K562 (cell line): ENCODE measurements around the gene ZNF451. TPM values are rescaled to one million over a fixed set of nuclear protein-coding genes. Genes with fewer than 3 reads are reported as not detected.
A peak's percentile ranks its signal among the peaks of the same experiment; 100 is the strongest.

ENCODE experiments used
- ATAC-seq: fragments of 200-7000 bp; cut with Tn5 transposase; 3 replicates; pipeline ENCODE4 v1.9.1; 2020; ENCODE audit warnings: moderate library complexity
- BruUV-seq: library from RNA; stranded (reverse); fragments of 400-500 nt; replicated peaks from 2 replicates; lab custom pipeline; 2021; lab: Mats Ljungman, UMichigan
- CTCF ChIA-PET: fragments of 300-600 bp; formaldehyde crosslinking; extraction: SDS; loops from one replicate; lab custom pipeline; 2021; ENCODE audit warnings: low intra/inter-chr PET ratio; lab: Yijun Ruan, JAX
- POLR2A ChIA-PET: fragments of 300-600, 350-650 bp; sonication (Branson Sonifier 250); formaldehyde crosslinking; extraction: SDS; loops from one replicate; lab custom pipeline; 2021; ENCODE audit warnings: antibody characterized with exemption, inconsistent platforms; lab: Yijun Ruan, JAX
- DNase-seq, 4 experiments: peaks; one replicate each; pipeline versions ENCODE4 v3.0.0 to v3.0.0-alpha.2; 2011 to 2018; ENCODE audit warnings: low spot score in 3 of 4, mixed read lengths in 3 of 4; ENCODE audit errors: extremely low read depth in 1 of 4
- FAIRE-seq: peaks from 2 replicates; lab custom pipeline; 2011; peaks lifted over from hg19 to GRCh38; lab: Jason Lieb, UNC
- H2AFZ ChIP-seq: 2 replicates; pipeline ENCODE4 v1.6.0; 2011; ENCODE audit warnings: low read depth, low read length, control low read depth, inconsistent platforms
- H3K27ac ChIP-seq: fragments of 200-600 bp; 3 replicates; pipeline ENCODE4 v1.8.0; 2011; ENCODE audit warnings: low read depth, mild to moderate bottlenecking, control low read depth, inconsistent platforms, low read length, moderate library complexity, mixed read lengths; ENCODE audit errors: extremely low read depth
- H3K27me3 ChIP-seq, 2 experiments: fragments of 300-600 bp in 1 of 2; 2 replicates in 1 of 2; 3 replicates in 1 of 2; pipeline versions ENCODE4 v1.6.0 to v1.8.0; 2011; ENCODE audit warnings: inconsistent platforms in 2 of 2, low read length in 2 of 2, mild to moderate bottlenecking in 1 of 2, mixed read lengths in 1 of 2, moderate library complexity in 1 of 2; ENCODE audit not compliant: control insufficient read depth in 2 of 2, insufficient read depth in 2 of 2
- H3K36me3 ChIP-seq: fragments of 300-600 bp; 3 replicates; pipeline ENCODE4 v1.8.0; 2011; ENCODE audit warnings: mild to moderate bottlenecking, low read length, inconsistent platforms; ENCODE audit not compliant: control insufficient read depth, insufficient read depth
- H3K4me1 ChIP-seq, 2 experiments: fragments of 200-600 bp in 1 of 2; replicated peaks in 1 of 2; 2 replicates in 1 of 2; 3 replicates in 1 of 2; pipeline versions ENCODE4 v1.5.1 to v1.8.0; 2011; ENCODE audit warnings: inconsistent platforms in 2 of 2, low read length in 2 of 2, mild to moderate bottlenecking in 1 of 2, mixed read lengths in 1 of 2, moderate library complexity in 1 of 2; ENCODE audit not compliant: control insufficient read depth in 2 of 2, insufficient read depth in 2 of 2
- H3K4me2 ChIP-seq: 2 replicates; pipeline ENCODE4 v1.6.1; 2011; ENCODE audit warnings: low read length, control low read depth, inconsistent platforms, mixed read lengths; ENCODE audit not compliant: insufficient read depth
- H3K4me3 ChIP-seq: fragments of 200-600 bp; sonication (generic), shearing (Covaris generic); 2 replicates; pipeline ENCODE4 v1.5.1; 2016; ENCODE audit warnings: control low read depth, inconsistent platforms
- H3K79me2 ChIP-seq: fragments of 200-600 bp; 3 replicates; pipeline ENCODE4 v1.8.0; 2011; ENCODE audit warnings: low read length, inconsistent platforms; ENCODE audit not compliant: control insufficient read depth, insufficient read depth
- H3K9ac ChIP-seq, 2 experiments: 2 replicates each; pipeline versions ENCODE4 v1.6.0 to v1.6.1; 2011; ENCODE audit warnings: low read depth in 2 of 2, low read length in 2 of 2, control low read depth in 1 of 2, inconsistent platforms in 1 of 2, mild to moderate bottlenecking in 1 of 2, mixed read lengths in 1 of 2; ENCODE audit not compliant: insufficient read depth in 1 of 2
- H3K9me1 ChIP-seq: one replicate; pipeline ENCODE4 v1.6.0; 2011; ENCODE audit warnings: inconsistent platforms, mild to moderate bottlenecking, low read length, moderate library complexity; ENCODE audit not compliant: control insufficient read depth, insufficient read depth
- H3K9me3 ChIP-seq: replicated peaks from 2 replicates; pipeline ENCODE4 v1.5.1; 2011; ENCODE audit warnings: low read depth, low read length, inconsistent platforms; ENCODE audit not compliant: control insufficient read depth, insufficient read depth
- H4K20me1 ChIP-seq: replicated peaks from 2 replicates; pipeline ENCODE4 v1.6.1; 2011; ENCODE audit warnings: low read length, inconsistent platforms, mixed read lengths; ENCODE audit not compliant: control insufficient read depth, insufficient read depth
- C11orf30 ChIP-seq: fragments of 450-650 bp; IDR thresholded peaks from 2 replicates; pipeline ENCODE4 v1.6.1; 2016; ENCODE audit warnings: low read depth, mild to moderate bottlenecking
- CEBPG ChIP-seq, 3 experiments: fragments of 200-800 bp in 1 of 3; sonication (Bioruptor generic) in 1 of 3; sonication (generic) in 1 of 3; formaldehyde crosslinking in 1 of 3; IDR thresholded peaks in 2 of 3; conservative IDR thresholded peaks in 1 of 3; 2 replicates each; pipeline versions ENCODE4 v1.6.1 to v1.8.0; 2016 to 2022; ENCODE audit warnings: missing compliant biosample characterization in 2 of 3, missing genetic modification characterization in 2 of 3, mild to moderate bottlenecking in 1 of 3, missing genetic modification reagents in 1 of 3
- KAT7 ChIP-seq: sonication (generic); formaldehyde crosslinking; IDR thresholded peaks from 2 replicates; pipeline ENCODE4 v1.8.0; 2022; ENCODE audit warnings: missing genetic modification reagents, mild to moderate bottlenecking, borderline replicate concordance
- KDM1A ChIP-seq, 2 experiments: fragments of 450-650 bp; IDR thresholded peaks; 2 replicates each; pipeline ENCODE4 v1.6.1; 2016; ENCODE audit warnings: mild to moderate bottlenecking in 2 of 2
- NR2F6 ChIP-seq: fragments of 450-650 bp; formaldehyde crosslinking; IDR thresholded peaks from 2 replicates; pipeline ENCODE4 v1.4.0; 2020; ENCODE audit warnings: mild to moderate bottlenecking
- RAD51 ChIP-seq: fragments of 450-650 bp; IDR thresholded peaks from 2 replicates; pipeline ENCODE4 v1.7.1; 2016; ENCODE audit warnings: low read depth, mild to moderate bottlenecking, borderline replicate concordance
- SREBF1 ChIP-seq: fragments of 150-350 bp; IDR thresholded peaks from 2 replicates; pipeline ENCODE4 v1.6.1; 2014; ENCODE audit warnings: antibody characterized with exemption, low read depth, low read length, borderline replicate concordance
- TARDBP ChIP-seq: fragments of 450-650 bp; IDR thresholded peaks from 2 replicates; pipeline ENCODE4 v1.6.1; 2016
- ZNF316 ChIP-seq: fragments of 450-650 bp; IDR thresholded peaks from 2 replicates; pipeline ENCODE4 v1.6.1; 2016
- ZNF384 ChIP-seq: IDR thresholded peaks from 2 replicates; pipeline ENCODE4 v1.6.1; 2012; ENCODE audit warnings: low read depth, low read length, improper control_type of control experiment
- ZNF444 ChIP-seq: fragments of 250-450 bp; sonication (Bioruptor Pico); IDR thresholded peaks from 2 replicates; pipeline ENCODE4 v1.4.0; 2020; ENCODE audit warnings: mild to moderate bottlenecking, moderate library complexity
- ZNF75A ChIP-seq: fragments of 450-650 bp; formaldehyde crosslinking; IDR thresholded peaks from 2 replicates; pipeline ENCODE4 v1.4.0; 2020; ENCODE audit warnings: mild to moderate bottlenecking
- WGBS: fragments of 100-300 bp; shearing (Covaris generic); methylation state at CpG from one replicate; pipeline ENCODE4 v1.1.6; 2016; ENCODE audit warnings: low coverage, mixed read lengths; ENCODE audit not compliant: insufficient coverage; ENCODE audit errors: missing lambda C conversion rate; 5-methylcytosine and 5-hydroxymethylcytosine counted together
- in situ Hi-C: fragments of 300-500 bp; cut with MboI; formaldehyde crosslinking; loops from 4 replicates; pipeline ENCODE4 v1.15.0; 2018; ENCODE audit warnings: inconsistent platforms, mixed read lengths
- intact Hi-C: fragments of 100-400 bp; cut with micrococcal nuclease; formaldehyde crosslinking; loops from 2 replicates; pipeline ENCODE4 v1.14.2; 2022
- polyA plus RNA-seq, 8 experiments: library from polyadenylated mRNA; depleted of rRNA in 4 of 8; stranded (reverse) in 5 of 8; unstranded in 3 of 8; fragments of >200 nt; fragmentation: Nextera tagmentation in 2 of 8; fragmentation: Illumina TruSeq in 1 of 8; extraction: Ambion mirVana in 2 of 8; extraction: Trizol in 1 of 8; gene quantifications; 2 replicates each; pipeline versions ENCODE4 v1.2.1 to v1.2.3, GENCODE V29; 2011 to 2014; ENCODE audit warnings: inconsistent platforms in 1 of 8, missing spikeins in 1 of 8
- total RNA-seq, 7 experiments: library from RNA; depleted of rRNA in 6 of 7; stranded (reverse); fragments of >200 nt in 6 of 7; fragmentation: Illumina TruSeq in 2 of 7; extraction: Trizol in 2 of 7; gene quantifications; 2 replicates each; pipeline versions ENCODE4 v1.2.1 to v1.2.3, GENCODE V29; 2011 to 2021; ENCODE audit warnings: low replicate concordance in 1 of 7
- TF ChIP-seq, protein P1 (sequence below): fragments of 250-450 bp; sonication (Bioruptor Pico); IDR thresholded peaks from 2 replicates; pipeline ENCODE4 v1.5.0; 2021; ENCODE audit warnings: mild to moderate bottlenecking, moderate library complexity
- TF ChIP-seq, protein P2 (sequence below): fragments of 450-650 bp; IDR thresholded peaks from 2 replicates; pipeline ENCODE4 v1.6.1; 2017; ENCODE audit warnings: antibody characterized with exemption
- TF ChIP-seq, protein P3 (sequence below): fragments of 450-650 bp; IDR thresholded peaks from 2 replicates; pipeline ENCODE4 v1.6.1; 2016; ENCODE audit warnings: low read depth, mild to moderate bottlenecking, moderate library complexity
- TF ChIP-seq, protein P4 (sequence below), 2 experiments: IDR thresholded peaks; 2 replicates each; pipeline ENCODE4 v1.6.1; 2011; ENCODE audit warnings: borderline replicate concordance in 1 of 2, control low read depth in 1 of 2, low read depth in 1 of 2, low read length in 1 of 2, mild to moderate bottlenecking in 1 of 2, mixed read lengths in 1 of 2, moderate library complexity in 1 of 2; ENCODE audit not compliant: insufficient read depth in 1 of 2, insufficient read length in 1 of 2, poor library complexity in 1 of 2, severe bottlenecking in 1 of 2; ENCODE audit errors: extremely low read depth in 1 of 2

ZNF451 gene
- total and polyA plus RNA-seq, 9 of the 15 experiments (the other 6 are each of a cell fraction or from before 2014, with no cell fraction given), result 16.1 to 74.3 (median 38.3) TPM

DNA sequence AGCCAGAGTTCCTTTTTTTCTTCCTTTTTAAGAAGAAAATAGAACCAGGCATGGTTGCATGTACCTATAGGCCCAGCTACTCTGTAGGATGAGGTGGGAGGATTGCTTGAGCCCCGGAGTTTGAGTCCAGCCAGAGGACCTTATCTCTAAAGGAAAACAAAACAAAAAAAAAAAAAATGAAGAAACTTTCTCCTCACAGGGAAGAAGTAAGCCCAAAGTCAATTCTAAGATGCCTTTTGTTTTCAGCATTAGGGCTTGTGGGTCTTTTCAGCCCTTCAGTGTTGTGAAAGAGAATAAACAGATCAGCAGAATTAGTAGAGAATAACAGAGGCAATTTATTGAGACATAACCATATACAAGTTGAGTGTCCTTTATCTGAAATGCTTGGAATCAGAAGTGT, 26.8 kb downstream of the ZNF451 start:
- H3K36me3 ChIP-seq, result peaks cover 13% of the 10 kb centered on the region; the same call in 2 of the 3 replicates
- ChIA-PET POLR2A (no interaction called here), CTCF (interaction anchor here (0.7 kb wide), 1 partner anchor 991 kb away, joined by 3 read pairs; no protein-coding TSS in a partner anchor)
- no peaks in the 10 kb centered on the region for H4K20me1 ChIP-seq
- peaks cover 93% of the 10 kb centered on the region for H3K79me2 ChIP-seq
- peaks cover 0 to 8% of the 10 kb centered on the region in 2 experiments; a peak in 1 of 5 replicates for H3K4me1 ChIP-seq
- H3K9me3 ChIP-seq, result no peaks in the 10 kb centered on the region
- H3K27ac ChIP-seq, result no peak overlapping the region
- no peak overlapping the region for H3K4me3 ChIP-seq
- H3K4me2 ChIP-seq, result no peak overlapping the region
- in situ Hi-C loops (no loop called here), intact Hi-C loops (no loop called here)
- H3K27me3 ChIP-seq, result no peaks in the 10 kb centered on the region
- BruUV-seq, result no TSS peak
- H3K9ac ChIP-seq, result no peak overlapping the region
- H3K9me1 ChIP-seq, result no peaks in the 10 kb centered on the region
- WGBS, result 0% methylated on average over 1 of the region's 1 CpG
- peak; percentile 80 for ATAC-seq
- DNase-seq, result peak in 1 of 4 experiments; percentile 32
- peak; percentile 72 for FAIRE-seq
- no peak overlapping the region for H2AFZ ChIP-seq
- no peak for TF ChIP-seq KAT7 (CRISPR knock-in tag)
- no peak for TF ChIP-seq SREBF1
- peak; percentile 60 for TF ChIP-seq ZNF316
- TF ChIP-seq TARDBP, result no peak
- TF ChIP-seq ZNF384, result peak; percentile 39; the same call in 1 of the 2 replicates
- TF ChIP-seq, protein P1, sequence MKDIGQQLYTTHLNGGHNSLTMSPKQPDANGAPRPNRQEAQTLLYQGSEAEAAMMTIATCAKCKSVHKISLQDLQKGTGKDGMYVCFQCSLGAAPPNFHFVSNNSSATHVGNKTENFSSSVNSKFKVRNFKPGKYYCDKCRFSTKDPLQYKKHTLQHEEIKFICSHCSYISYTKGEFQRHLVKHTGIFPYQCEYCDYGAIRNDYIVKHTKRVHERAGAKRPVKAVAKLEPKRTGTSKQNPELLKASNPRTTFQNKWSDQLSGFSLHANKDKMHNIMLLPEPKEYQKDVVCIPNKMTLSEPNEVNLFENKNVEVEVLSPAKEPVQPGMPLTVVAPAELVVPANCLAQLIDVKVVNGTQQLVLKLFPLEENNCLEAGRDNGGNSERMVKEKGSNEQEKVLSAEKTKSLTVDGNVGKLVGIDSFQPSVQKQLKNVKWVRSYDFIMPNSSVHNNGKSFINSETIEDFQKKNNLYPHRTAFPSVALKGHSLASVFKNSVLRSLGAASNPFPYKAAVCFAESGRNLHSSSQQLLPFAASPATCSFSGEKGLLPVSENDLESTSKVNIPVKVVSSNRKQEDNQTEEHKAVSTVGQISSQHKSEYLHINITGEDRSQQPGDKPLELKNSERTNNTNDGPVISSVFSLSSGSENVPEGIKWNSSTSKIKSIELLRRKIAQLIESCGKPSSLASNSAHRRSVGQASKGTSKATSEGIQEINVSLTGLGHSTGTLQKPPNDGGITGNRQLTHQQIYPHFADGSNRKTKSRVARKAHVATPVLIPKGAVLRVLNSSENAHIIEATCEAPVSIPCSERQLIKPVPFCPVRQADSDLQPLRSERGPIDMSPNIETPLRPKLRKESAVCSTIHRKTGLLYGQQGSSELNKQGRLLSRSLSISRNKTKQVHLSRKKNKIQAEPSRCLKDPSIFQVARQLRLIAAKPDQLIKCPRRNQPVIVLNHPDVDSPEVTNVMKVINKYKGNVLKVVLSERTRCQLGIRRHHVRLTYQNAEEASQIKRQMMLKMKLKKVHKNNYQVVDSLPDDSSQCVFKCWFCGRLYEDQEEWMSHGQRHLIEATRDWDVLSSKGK (CRISPR knock-in tag), result no peak
- TF ChIP-seq ZNF75A (CRISPR knock-in tag), result no peak
- TF ChIP-seq, protein P2, sequence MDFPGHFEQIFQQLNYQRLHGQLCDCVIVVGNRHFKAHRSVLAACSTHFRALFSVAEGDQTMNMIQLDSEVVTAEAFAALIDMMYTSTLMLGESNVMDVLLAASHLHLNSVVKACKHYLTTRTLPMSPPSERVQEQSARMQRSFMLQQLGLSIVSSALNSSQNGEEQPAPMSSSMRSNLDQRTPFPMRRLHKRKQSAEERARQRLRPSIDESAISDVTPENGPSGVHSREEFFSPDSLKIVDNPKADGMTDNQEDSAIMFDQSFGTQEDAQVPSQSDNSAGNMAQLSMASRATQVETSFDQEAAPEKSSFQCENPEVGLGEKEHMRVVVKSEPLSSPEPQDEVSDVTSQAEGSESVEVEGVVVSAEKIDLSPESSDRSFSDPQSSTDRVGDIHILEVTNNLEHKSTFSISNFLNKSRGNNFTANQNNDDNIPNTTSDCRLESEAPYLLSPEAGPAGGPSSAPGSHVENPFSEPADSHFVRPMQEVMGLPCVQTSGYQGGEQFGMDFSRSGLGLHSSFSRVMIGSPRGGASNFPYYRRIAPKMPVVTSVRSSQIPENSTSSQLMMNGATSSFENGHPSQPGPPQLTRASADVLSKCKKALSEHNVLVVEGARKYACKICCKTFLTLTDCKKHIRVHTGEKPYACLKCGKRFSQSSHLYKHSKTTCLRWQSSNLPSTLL, result no peak
- TF ChIP-seq NR2F6 (CRISPR knock-in tag), result no peak
- TF ChIP-seq KDM1A (IDR thresholded peaks at IDR 0.05), result no peak
- no peak for TF ChIP-seq ZNF444 (CRISPR knock-in tag)
- TF ChIP-seq RAD51, result no peak
- TF ChIP-seq, protein P3, sequence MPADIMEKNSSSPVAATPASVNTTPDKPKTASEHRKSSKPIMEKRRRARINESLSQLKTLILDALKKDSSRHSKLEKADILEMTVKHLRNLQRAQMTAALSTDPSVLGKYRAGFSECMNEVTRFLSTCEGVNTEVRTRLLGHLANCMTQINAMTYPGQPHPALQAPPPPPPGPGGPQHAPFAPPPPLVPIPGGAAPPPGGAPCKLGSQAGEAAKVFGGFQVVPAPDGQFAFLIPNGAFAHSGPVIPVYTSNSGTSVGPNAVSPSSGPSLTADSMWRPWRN, result no peak
- peak; percentile 27; the same call in 1 of the 2 replicates for TF ChIP-seq C11orf30
- no peak for TF ChIP-seq CEBPG (CRISPR knock-in tag; IDR thresholded peaks at IDR 0.05)
- peak in 1 of 2 experiments; percentile 3; a peak in 1 of 4 replicates for TF ChIP-seq CEBPG (tag; conservative IDR thresholded peaks at IDR 0.05 in 1 of 2, IDR thresholded peaks at IDR 0.05 in 1 of 2)
- TF ChIP-seq, protein P4, sequence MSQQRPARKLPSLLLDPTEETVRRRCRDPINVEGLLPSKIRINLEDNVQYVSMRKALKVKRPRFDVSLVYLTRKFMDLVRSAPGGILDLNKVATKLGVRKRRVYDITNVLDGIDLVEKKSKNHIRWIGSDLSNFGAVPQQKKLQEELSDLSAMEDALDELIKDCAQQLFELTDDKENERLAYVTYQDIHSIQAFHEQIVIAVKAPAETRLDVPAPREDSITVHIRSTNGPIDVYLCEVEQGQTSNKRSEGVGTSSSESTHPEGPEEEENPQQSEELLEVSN (IDR thresholded peaks at IDR 0.05; ENCODE audit: borderline replicate concordance in 1 of 2, extremely low read depth in 1 of 2, insufficient read depth in 1 of 2, insufficient read length in 1 of 2, low read depth in 1 of 2, low read length in 1 of 2, poor library complexity in 1 of 2, severe bottlenecking in 1 of 2), result no peak
